GM18511 (cell line): ENCODE data around the gene SCEL.

Source experiments
- ATAC-seq: cut with Tn5 transposase; IDR thresholded peaks from one replicate; pipeline ENCODE4 v1.9.1; 2021; ENCODE audit warnings: mild to moderate bottlenecking, moderate library complexity; ENCODE audit not compliant: unreplicated experiment

Gene SCEL

DNA sequence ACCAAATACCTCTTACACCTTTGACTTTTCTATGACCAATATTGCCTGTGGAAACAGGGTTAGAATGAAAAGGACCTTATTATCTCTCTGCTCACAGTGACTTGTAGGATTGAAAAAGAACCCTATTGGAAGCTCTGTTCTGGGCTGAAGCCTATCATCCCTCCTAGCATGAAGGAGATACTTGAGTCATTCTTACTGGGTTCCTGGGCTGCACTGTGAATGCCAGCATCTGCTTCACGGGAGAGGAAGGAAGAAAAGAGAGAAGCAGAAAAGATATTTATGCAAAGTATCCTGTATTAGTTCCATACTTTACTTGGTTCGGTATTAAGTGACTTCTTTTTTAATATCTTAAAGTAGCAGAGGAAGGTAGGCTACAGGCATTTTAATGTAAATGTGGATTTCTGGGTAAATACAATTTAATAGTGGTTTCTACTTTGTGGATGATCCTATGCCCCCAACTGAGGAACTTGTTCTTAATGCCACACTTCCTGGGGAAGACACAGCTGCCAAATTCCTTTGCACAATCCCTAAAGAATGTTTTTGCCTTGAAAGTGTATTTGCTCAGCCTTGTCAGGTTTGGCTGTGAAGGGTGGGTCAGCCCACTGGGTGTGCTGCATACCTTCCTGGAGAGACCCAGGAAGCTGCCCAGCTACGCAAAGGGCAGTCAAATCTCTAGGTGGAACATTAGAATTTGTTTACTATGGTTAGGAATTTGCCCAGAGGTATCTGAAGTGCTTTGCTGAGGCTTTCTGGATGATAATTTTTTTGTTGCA is 13.7 kb upstream of the SCEL start:
- ATAC-seq: no peak

DNA sequence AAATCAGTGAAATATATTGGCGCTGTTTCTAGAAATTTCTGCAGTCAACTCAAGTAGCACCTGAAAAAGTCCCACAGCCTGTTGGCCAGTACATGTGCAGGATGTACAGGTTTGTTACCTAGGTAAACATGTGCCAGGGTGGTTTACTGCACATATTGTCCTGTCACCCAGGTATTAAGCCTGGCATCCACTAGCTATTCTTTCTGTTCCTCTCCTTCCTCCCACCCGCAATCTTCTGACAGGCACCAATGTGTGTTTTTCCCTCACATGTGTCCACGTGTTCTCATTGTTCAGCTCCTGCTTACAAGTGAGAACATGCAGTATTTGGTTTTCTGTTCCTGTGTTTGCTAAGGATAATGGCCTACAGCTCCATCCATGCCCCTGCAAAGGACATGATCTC is 13.1 kb upstream of the SCEL start:
- no peak for ATAC-seq

GRCh38 chr13:77523386-77523785 is 12.1 kb upstream of the SCEL start:
- no peak for ATAC-seq

DNA sequence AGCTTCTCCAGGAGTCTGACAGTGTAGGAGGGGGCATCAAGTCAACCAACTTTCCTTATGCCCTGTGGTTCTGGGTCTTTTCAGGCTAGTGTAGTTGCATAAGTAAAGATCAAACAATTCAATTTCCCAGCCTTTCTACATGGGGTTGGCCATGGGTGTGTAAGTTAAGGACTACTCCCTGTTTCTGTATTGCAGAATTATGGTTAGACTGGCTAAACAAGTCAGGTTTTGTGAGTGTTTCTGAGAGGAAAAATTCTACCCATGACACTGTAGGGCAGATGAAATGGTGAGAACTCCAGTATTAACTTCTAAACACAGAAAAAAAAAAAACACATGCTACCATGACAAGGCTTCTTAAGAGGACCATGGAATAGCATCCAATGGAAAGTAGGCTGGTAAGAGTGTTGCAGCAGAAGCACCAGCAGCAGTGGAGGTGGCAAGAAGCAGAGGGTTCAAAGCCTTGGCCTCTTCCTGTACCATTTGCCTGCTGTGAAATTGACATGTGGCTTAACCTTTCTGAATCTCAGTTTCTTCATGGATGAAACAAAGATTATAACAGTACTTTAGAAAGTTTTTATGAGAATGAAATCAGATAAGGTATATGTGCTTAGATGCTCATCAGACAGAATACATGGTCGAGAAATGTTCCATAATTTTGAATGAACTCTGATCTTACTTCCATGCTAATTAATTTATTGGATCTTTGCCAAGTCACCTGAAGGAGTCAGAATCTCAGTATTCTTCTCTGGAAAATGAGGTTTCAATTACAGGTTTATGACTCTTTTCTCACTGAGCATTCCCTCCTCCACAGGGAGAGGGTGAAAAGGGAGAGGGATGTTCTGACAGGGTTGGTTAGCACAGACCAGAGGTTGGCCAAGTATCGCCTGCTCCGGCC is 11.4 kb upstream of the SCEL start:
- ATAC-seq: no peak

DNA sequence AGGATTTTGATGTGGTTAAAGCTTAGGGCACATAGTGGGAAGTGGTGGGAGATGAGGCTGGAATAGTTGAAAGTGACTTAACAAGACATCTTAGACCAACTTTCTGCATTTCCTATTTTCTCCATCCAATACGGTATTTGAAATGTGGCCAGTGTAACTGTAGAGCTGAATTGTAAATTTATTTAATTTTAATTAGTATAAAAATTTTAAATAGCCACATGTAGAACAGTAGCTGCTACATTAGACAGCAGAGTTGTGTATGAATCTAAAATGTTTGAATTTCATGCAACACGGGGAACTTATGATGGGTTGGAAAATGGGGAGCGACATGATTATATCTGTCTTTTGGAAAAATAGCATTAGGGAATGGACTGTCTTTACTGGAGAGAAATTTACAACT is 7.1 kb upstream of the SCEL start:
- ATAC-seq: no peak

DNA sequence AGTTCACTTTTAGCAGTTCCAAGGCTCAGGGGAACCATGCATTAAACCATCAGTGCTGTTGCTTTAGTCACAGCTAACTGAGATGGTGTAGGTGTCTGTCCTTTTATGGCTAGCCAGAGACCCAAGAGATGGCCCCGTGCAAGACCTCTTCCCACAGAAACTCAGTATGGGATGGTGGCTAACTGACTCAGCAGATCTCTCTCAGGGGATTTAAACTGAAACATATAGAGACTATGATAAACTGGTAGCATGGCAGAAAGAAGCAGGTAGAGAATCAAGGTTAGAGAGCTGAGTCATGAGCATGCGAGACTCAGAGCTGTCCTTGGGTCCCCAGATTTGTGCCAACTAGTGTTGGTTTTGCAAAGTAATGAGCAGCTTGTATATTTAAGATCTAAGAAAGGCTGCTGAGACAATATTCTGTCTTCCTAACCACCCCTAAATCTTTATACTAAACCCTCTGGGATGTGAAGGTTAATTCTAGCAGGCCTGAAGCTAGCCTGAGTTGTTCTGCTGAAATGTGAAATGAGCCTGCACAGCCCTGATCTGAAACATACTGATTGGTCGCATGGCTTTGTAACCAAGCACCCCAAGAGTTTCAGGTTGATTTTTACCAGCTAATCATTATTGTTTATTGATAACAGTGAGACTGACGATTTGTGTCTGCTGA is 6.5 kb upstream of the SCEL start:
- peak; percentile 94 for ATAC-seq

DNA sequence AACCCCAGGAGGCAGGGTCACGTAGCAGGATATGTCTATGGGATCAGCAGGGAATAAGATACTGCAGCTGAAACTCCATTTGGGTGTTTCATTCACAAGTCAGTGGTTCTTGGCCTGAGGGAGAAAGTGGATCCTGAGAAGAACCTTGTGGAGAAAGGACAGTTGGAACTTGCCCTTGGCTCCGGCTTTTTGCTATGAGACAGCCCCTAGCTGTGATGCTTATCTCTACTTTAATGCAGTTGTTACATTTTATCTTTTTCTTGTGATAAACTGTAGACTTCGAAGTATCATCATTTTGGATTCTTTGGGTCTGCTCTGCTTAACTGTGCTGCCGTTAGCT is 6.0 kb upstream of the SCEL start:
- ATAC-seq: no peak

GRCh38 chr13:77530875-77531274 is 4.6 kb upstream of the SCEL start:
- ATAC-seq: no peak

DNA sequence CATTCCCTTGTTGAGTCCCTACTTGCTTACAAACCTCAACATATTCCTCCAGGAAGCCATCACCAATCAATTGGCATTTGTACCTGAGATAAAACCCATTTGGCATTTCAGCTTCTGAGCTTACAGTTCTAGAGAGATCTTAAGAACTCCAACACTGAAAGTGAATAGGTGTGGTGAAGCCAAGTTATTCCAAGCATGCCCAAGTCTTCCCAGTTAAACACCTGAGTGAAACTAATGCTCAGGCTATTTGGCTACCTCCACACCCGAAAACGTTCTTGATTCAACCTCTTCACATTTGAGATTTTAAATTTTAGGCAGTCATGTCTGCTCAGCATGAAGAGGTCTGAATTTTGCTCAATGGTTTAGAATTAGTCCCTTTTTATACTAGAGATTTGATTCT is 2.5 kb upstream of the SCEL start:
- ATAC-seq: no peak

- no peak for ATAC-seq
These were observed 1.4 kb upstream of the SCEL start for GRCh38 chr13:77533875-77534788.

DNA sequence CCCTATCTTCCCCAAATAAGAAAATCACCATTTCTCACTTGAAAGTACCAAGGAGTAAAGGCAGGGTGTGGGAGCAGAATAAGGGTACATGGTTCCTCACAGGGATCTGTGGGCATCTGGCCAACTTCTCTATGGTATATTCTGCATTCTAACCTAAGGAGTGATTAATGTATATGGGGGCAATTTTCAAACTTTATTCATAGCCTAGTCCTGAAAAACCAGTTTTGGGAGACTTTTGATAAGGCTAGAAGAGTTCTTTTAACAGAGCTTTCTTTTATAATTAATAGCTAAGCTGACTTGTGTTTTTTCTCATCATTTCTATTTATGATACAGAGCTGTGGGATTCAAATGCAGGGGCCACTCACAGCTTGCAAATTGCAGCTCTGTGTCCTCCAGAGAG is 852 bp downstream of the SCEL start:
- ATAC-seq: no peak

GRCh38 chr13:77537289-77537919 is 1.9 kb downstream of the SCEL start:
- ATAC-seq: no peak

DNA sequence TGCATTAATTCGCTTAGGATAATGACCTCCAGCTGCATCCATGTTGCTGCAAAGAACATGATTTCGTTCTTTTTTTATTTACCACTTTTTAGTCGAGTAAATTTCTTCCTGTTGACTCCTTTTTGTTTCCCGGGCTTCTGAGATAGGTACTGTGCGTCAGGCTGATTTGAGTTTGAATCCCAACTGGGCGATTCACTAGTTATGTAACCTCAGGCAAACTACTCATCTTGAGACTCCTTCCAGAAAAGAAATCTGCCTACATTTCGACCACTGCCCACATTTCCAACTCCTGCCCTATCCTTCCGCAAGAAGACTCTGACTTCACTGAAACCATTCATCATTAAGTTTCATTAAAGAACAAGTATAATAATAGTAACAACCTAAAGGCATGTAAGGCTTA is 8.2 kb downstream of the SCEL start:
- no peak for ATAC-seq

DNA sequence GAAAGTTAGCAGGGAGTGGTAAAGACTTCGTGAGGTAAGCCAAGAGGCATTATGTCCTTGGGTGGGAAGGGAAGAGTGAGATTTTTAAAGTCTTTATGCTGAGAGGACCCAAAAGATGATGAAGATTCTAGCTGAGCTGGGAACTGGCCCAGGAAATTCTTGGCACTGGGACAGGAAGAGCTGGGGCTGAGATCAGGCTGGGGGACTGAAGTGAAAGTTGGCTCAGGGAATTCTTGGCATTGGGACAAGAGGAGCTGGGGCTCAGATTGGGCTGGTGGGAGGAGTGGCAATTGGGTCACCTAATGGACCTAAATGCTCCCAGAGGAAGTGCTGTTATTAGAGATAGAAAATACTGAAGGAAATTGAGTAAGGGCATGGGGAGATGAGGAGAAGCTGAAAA is 8.8 kb downstream of the SCEL start:
- no peak for ATAC-seq

- ATAC-seq: peak; percentile 70
These were observed 9.3 kb downstream of the SCEL start for GRCh38 chr13:77544758-77545338.

GRCh38 chr13:77545626-77546412 is 10.3 kb downstream of the SCEL start:
- no peak for ATAC-seq

GRCh38 chr13:77548095-77548494 is 12.6 kb downstream of the SCEL start:
- ATAC-seq: peak; percentile 71

DNA sequence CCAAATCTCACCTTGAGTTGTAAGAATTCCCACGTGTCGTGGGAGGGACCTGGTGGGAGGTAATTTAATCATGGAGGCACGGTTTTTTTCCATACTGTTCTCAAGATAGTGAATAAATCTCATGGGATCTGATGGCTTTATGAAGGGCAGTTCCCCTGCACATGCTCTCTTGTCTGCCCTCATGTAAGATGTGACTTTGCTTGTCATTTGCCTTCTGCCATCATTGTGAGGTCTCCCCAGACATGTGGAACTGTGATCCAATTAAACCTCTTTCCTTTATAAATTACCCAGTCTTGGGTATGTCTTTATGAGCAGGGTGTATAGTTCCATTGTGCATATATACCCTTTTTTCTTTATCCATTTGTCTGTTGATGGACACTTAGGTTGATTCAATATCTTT is 13.1 kb downstream of the SCEL start:
- ATAC-seq: no peak

DNA sequence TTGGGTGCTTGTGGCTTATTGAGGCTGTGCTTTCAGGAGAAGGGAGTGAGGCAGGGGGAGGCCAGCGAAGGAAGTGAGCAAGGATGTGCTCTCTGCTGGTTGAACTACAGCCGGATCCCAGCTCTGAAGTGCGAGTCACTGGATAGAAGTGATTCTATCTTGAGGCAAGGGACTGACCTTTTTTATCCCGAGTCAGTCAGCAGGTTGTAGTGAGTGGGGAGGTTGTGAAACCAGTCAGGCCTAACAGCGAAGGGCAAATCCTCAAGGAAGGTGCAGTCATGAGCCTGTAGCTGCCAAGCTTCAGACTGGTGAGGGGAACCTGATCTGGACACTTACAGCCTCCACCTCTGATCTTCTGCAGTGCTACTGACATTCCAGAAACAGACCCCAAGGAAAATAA is 18.6 kb downstream of the SCEL start:
- no peak for ATAC-seq
